Fibroblast of the aortic adventitia (primary cell): ENCODE measurements around the gene SPP1. TPM values are rescaled to one million over a fixed set of nuclear protein-coding genes. Genes with fewer than 3 reads are reported as not detected.
"Not testable (repeated sequence)": the region's sequence is repeated elsewhere in the genome, so short reads cannot be mapped to it uniquely, and the experiment has no call there.

Source experiments
- DNase-seq: peaks from one replicate; pipeline ENCODE4 v3.0.0-alpha.2; 2010; ENCODE audit warnings: low read depth
- H3K4me3 ChIP-seq: 2 replicates; pipeline ENCODE4 v1.5.1; 2011; ENCODE audit warnings: low read depth, mild to moderate bottlenecking, control low read depth, low read length, moderate library complexity
- CTCF ChIP-seq: IDR thresholded peaks from 2 replicates; pipeline ENCODE4 v1.5.1; 2011; ENCODE audit warnings: mild to moderate bottlenecking, low read length, control low read depth, inconsistent platforms; ENCODE audit not compliant: insufficient read depth
- total RNA-seq: library from RNA; depleted of rRNA; stranded (reverse); fragments of >200 nt; gene quantifications from 2 replicates; pipeline ENCODE4 v1.2.3, GENCODE V29; 2012; ENCODE audit warnings: low replicate concordance

SPP1 gene
- total RNA-seq, 1 donor, result 0.72 TPM

DNA sequence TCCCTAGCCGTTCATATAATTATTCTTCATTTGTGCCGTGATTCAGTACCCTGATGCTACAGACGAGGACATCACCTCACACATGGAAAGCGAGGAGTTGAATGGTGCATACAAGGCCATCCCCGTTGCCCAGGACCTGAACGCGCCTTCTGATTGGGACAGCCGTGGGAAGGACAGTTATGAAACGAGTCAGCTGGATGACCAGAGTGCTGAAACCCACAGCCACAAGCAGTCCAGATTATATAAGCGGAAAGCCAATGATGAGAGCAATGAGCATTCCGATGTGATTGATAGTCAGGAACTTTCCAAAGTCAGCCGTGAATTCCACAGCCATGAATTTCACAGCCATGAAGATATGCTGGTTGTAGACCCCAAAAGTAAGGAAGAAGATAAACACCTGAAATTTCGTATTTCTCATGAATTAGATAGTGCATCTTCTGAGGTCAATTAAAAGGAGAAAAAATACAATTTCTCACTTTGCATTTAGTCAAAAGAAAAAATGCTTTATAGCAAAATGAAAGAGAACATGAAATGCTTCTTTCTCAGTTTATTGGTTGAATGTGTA, 7.0 kb downstream of the SPP1 start:
- no peak for TF ChIP-seq CTCF
- H3K4me3 ChIP-seq, result no peak overlapping the region
- no peak for DNase-seq

DNA sequence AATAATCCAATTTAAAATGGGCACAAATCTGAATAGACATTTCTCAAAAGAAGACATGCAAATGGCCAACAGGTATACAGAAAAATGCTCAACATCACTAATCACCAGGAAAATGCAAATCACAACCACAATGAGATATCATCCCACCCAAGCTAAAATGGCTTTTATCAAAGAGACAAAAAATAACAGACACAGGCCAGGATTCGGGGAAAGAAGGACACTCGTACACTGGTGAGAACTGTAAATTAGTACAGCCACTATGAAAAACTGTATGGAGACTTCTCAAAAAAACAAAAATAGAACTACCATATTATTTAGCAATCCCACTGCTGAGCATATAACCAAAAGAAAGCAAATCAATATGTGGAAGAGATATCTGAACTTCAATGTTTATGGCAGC, 8.5 kb downstream of the SPP1 start:
- DNase-seq, result no peak
- no peak for TF ChIP-seq CTCF
- H3K4me3 ChIP-seq, result no peak overlapping the region

- no peak overlapping the region for H3K4me3 ChIP-seq
- peak; percentile 40 for DNase-seq
- TF ChIP-seq CTCF, result peak; percentile 49
Observed at GRCh38 chr4:87985097-87985886, 9.8 kb downstream of the SPP1 start.

DNA sequence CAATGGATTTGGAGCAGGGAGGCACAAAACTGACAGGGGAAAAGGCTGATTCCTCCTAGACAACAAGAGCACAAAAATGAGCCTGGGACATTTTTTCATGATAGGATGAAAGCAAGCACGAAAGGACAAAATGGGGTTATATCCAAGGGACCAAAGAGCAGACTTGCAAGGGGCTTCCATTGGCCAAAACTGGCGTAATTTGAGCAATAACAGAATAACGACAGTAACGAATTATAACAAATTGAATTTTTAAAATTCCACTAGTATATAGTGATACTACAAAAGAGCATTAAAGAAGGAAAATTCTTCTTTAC, 10.3 kb downstream of the SPP1 start:
- TF ChIP-seq CTCF, result no peak
- no peak overlapping the region for H3K4me3 ChIP-seq
- DNase-seq, result no peak

DNA sequence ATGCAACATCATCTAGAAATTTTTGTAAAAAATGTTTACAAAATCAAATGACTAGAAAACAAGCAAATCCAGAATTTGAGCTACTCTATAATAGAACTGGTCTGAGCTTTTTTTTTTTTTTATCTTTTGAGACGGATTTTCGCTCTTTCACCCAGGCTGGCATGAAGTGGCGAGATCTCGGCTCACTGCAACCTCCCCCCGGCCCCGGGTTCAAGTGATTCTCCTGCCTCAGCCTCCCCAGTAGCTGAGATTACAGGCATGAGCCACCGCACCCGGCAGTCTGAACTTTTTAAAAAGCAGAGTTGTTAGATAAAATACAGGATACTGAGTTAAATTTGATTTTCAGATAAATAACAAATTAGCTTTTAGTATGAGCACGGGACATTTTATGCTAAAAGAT, 11.0 kb downstream of the SPP1 start:
- no peak for TF ChIP-seq CTCF
- H3K4me3 ChIP-seq, result no peak overlapping the region
- no peak for DNase-seq

GRCh38 chr4:87989765-87990164, 14.3 kb downstream of the SPP1 start:
- no peak for TF ChIP-seq CTCF
- DNase-seq, result no peak
- H3K4me3 ChIP-seq, result no peak overlapping the region

DNA sequence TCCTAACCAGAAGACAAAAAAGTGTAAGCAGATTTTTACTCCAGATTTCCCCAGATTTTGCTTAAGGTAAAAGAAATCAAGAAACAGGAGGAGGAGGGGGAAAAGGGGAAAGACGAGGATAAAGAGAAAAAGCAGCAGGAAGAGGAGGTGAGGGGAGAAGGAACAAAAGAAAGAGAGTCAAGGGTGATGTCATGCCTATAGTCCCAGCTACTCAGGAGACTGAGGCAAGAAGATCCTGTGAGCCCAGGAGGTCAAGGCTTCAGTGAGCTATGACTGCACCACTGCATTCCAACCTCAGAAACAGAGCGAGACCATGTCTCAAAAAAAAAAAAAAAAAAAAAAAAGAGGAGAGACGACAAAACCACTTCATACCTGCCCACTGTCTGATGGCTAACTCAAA, 19.9 kb downstream of the SPP1 start:
- DNase-seq, result no peak
- TF ChIP-seq CTCF, result no peak
- no peak overlapping the region for H3K4me3 ChIP-seq

GRCh38 chr4:87999191-87999691, 23.7 kb downstream of the SPP1 start:
- DNase-seq, H3K4me3 ChIP-seq: not testable (repeated sequence)
